Activated CD8-positive, alpha-beta T cell treated with anti-CD3 and anti-CD28 coated beads for 36 hours (primary cell): ENCODE measurements around the gene TMEM63B. TPM values are rescaled to one million over a fixed set of nuclear protein-coding genes. Genes with fewer than 3 reads are reported as not detected.
"Not testable (repeated sequence)": the region's sequence is repeated elsewhere in the genome, so short reads cannot be mapped to it uniquely, and the experiment has no call there.

Experiments used
- ATAC-seq: fragments of 200-7000 bp; cut with Tn5 transposase; one replicate; pipeline ENCODE4 v1.10.0; 2021; ENCODE audit warnings: mild to moderate bottlenecking, moderate library complexity
- CTCF ChIA-PET: fragments of 350-600 bp; sonication (Branson Sonifier 250); formaldehyde crosslinking; loops from one replicate; lab custom pipeline; 2021; ENCODE audit warnings: antibody characterized with exemption; lab: Charles Lee
- POLR2A ChIA-PET: fragments of 350-600 bp; sonication (Branson Sonifier 250); formaldehyde crosslinking; loops from one replicate; lab custom pipeline; 2021; ENCODE audit warnings: antibody characterized with exemption; lab: Charles Lee
- DNase-seq: peaks from one replicate; pipeline ENCODE4 v3.0.0-alpha.2; 2020
- H3K27ac Mint-ChIP-seq: one replicate; pipeline ENCODE4 v1.8.0; 2021; ENCODE audit warnings: mild to moderate bottlenecking, mixed read lengths
- H3K27me3 Mint-ChIP-seq: one replicate; pipeline ENCODE4 v1.8.0; 2021; ENCODE audit warnings: mixed read lengths
- H3K36me3 Mint-ChIP-seq: one replicate; pipeline ENCODE4 v1.8.0; 2021; ENCODE audit warnings: low read depth, mixed read lengths
- H3K4me1 Mint-ChIP-seq: one replicate; pipeline ENCODE4 v1.8.0; 2021; ENCODE audit warnings: low read depth, mixed read lengths
- H3K4me3 Mint-ChIP-seq: one replicate; pipeline ENCODE4 v1.8.0; 2021; ENCODE audit warnings: mild to moderate bottlenecking, moderate library complexity, mixed read lengths
- H3K9me3 Mint-ChIP-seq: one replicate; pipeline ENCODE4 v1.8.0; 2021; ENCODE audit warnings: mixed read lengths
- CTCF ChIP-seq: fragments of 200-600 bp; IDR thresholded peaks from one replicate; pipeline ENCODE4 v1.8.0; 2022; ENCODE audit warnings: antibody characterized with exemption, mild to moderate bottlenecking
- intact Hi-C: fragments of 100-400 bp; cut with micrococcal nuclease; formaldehyde crosslinking; loops from one replicate; pipeline ENCODE4 v1.10.0; 2022
- total RNA-seq, 2 experiments: library from RNA; stranded (reverse); gene quantifications; one replicate each; pipeline ENCODE4 v1.2.3, GENCODE V29; 2021

Gene TMEM63B
- total RNA-seq, 2 experiments from 2014 or later, result 9.1 to 12.9 TPM

DNA sequence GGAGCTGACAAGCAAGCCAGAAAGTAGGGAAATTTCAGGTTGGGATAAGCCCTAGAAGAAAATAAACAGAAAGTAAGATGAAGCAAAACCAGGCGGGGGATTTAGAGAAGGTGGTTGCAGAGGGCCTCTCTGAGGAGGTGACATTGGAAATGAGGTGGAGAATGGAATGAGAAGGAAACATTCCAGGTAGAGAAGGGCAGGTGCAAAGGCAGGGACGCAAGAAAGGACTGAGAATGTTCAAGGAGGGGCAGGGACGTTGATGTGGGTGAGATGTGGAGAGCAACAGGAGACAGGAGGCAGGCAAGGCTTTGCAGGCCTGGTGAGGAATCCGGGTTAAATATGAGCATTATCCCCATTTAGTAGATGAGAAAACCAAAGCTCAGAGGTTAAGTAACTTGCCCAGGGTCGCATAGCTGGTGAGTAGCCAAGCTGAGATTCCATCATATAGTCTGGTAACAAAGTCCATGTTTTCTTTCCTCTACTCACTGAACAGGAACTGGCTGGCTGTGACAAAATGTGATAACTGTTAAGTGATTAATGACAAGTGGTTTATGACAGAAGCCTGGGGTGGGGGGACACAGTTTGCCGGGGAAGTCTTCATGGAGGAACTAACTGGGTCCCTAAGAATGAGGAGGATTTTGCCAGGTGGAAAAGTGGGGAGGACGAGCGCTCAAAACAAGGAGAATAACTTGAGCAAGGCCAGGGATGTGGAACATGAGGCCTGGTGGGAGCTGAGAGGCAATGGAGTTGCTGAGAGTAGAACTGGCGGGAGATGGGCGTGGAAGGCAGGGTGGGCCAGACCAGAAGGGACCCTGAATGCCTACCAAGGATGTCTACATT lies 32.7 kb upstream of the TMEM63B start:
- no peaks in the 10 kb centered on the region for H3K27me3 Mint-ChIP-seq
- DNase-seq (no peak), ATAC-seq (no peak)
- H3K9me3 Mint-ChIP-seq, result no peaks in the 10 kb centered on the region
- ChIA-PET POLR2A (no interaction called here), CTCF (interaction anchor here (0.6 to 6.3 kb wide), 10 partner anchors 16 to 428 kb away, joined by 3 to 60 read pairs (median 4); no protein-coding TSS in a partner anchor)
- H3K4me3 Mint-ChIP-seq, result no peak overlapping the region
- intact Hi-C loops, result loop anchor here (5.0 kb wide), 1 partner anchor 243 kb away; no protein-coding TSS in a partner anchor
- H3K27ac Mint-ChIP-seq, result no peak overlapping the region
- no peaks in the 10 kb centered on the region for H3K4me1 Mint-ChIP-seq
- no peaks in the 10 kb centered on the region for H3K36me3 Mint-ChIP-seq
- no peak for TF ChIP-seq CTCF

DNA sequence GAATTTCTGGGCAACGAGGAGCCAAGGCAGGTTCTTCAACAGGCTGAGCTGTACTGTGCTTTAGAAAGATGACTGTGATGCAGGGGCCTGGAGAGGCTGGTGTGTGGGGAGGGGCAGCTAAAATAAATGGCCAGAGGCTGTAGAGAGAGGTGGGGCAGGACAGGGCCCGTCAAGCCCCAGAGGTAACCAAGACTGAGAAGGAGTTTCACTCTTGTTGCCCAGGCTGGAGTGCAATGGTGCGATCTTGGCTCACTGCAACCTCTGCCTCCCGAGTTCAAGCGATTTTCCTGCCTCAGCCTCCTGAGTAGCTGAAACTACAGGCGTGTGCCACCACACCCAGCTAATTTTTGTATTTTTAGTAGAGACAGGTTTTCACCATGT lies 32.1 kb upstream of the TMEM63B start:
- H3K27ac Mint-ChIP-seq, DNase-seq, H3K36me3 Mint-ChIP-seq, ATAC-seq, H3K4me1 Mint-ChIP-seq, H3K9me3 Mint-ChIP-seq, H3K4me3 Mint-ChIP-seq, H3K27me3 Mint-ChIP-seq: not testable (repeated sequence)
- ChIA-PET POLR2A (interaction anchor here (0.9 kb wide), 1 partner anchor 151 kb away, joined by 3 read pairs; the partner anchor contains the start of gene HSP90AB1), CTCF (interaction anchor here (0.6 to 6.3 kb wide), 11 partner anchors 13 to 429 kb away, joined by 3 to 60 read pairs (median 4); no protein-coding TSS in a partner anchor)
- intact Hi-C loops, result loop anchor here (5.0 kb wide), 1 partner anchor 242 kb away; no protein-coding TSS in a partner anchor

DNA sequence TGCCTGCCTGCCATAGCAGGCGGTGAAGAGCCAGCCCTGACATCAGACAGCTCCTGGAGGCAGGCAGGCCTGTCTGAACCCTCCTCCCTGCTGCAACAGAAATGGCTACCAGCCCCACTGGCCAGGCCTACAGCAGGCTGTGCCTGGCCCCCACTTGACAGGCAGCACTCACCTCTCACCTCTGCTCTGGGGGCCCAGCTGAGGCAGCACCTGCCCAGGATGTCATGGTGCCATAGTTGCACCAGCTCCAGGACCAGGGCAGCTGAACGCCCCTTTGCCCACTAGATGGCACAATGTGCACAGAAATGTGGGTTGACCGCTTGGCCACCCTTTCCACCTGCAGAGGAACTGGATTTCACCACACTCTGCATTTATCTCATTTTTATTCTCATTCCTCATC lies 30.7 kb upstream of the TMEM63B start:
- H3K9me3 Mint-ChIP-seq, result no peaks in the 10 kb centered on the region
- H3K4me1 Mint-ChIP-seq, result no peaks in the 10 kb centered on the region
- no peak overlapping the region for H3K4me3 Mint-ChIP-seq
- H3K27me3 Mint-ChIP-seq, result no peaks in the 10 kb centered on the region
- no peaks in the 10 kb centered on the region for H3K36me3 Mint-ChIP-seq
- peak; percentile 96 for ATAC-seq
- intact Hi-C loops, result loop anchor here (2.0 to 5.0 kb wide), 2 partner anchors 54 to 241 kb away; no protein-coding TSS in a partner anchor
- peak; percentile 71 for TF ChIP-seq CTCF
- POLR2A ChIA-PET, result no interaction called here
- no peak overlapping the region for H3K27ac Mint-ChIP-seq
- peak; percentile 86 for DNase-seq
- CTCF ChIA-PET, result interaction anchor here (0.6 to 6.3 kb wide), 33 partner anchors 10 to 393 kb away, joined by 3 to 60 read pairs (median 4); partner anchors contain the start of gene VEGFA

DNA sequence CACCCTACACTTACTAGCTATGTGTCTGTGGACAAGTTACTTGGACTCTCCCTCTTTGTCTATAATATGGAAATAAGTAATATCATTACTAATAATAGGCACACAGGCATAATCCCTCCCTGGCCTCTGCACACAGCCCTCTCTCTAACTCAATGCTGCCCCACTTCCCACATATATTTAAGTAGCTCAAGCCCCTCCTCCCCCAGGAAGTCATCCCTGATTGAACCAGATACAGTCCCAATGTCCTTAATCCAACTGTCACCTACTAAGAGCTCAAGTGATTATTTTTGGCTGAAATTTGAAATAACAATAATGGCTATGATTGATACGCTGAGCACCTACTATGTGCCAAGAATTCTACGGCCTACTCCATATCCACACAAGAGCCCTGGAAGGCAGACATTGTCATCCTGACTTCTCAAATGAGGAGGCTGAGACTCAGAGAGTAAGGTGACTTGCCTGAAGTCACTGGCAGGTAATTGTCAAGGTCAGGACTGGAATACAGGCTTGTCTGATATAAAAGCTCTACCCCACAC lies 29.5 kb upstream of the TMEM63B start:
- TF ChIP-seq CTCF, result no peak
- no peaks in the 10 kb centered on the region for H3K4me1 Mint-ChIP-seq
- no peaks in the 10 kb centered on the region for H3K27me3 Mint-ChIP-seq
- H3K27ac Mint-ChIP-seq, result no peak overlapping the region
- H3K9me3 Mint-ChIP-seq, result no peaks in the 10 kb centered on the region
- no peaks in the 10 kb centered on the region for H3K36me3 Mint-ChIP-seq
- ChIA-PET POLR2A (interaction anchor here (1.0 kb wide), 1 partner anchor 53 kb away, joined by 3 read pairs; no protein-coding TSS in a partner anchor), CTCF (interaction anchor here (1.0 to 6.3 kb wide), 15 partner anchors 13 to 171 kb away, joined by 3 to 60 read pairs (median 5); no protein-coding TSS in a partner anchor)
- DNase-seq (no peak), ATAC-seq (no peak)
- no peak overlapping the region for H3K4me3 Mint-ChIP-seq
- intact Hi-C loops, result loop anchor here (2.0 to 5.0 kb wide), 2 partner anchors 53 to 239 kb away; no protein-coding TSS in a partner anchor

DNA sequence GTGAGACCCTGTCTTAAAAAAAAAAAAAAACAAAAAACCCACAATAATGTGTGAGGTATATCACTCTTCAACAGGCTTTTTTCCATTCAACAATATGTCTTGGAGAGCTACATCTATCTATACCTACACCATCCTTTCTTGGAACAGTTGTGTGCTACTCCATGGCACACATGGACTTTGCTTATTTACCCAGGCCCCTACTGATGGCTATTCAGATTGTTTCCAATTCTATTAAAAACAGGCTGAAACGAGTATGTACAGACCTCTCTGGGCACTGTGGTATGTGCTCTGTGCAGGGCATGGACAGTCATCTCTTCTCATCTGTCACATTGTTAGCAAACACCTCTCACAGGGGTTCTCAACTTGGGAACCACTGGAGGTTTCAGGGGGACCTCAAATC lies 28.2 kb upstream of the TMEM63B start:
- ATAC-seq, result no peak
- POLR2A ChIA-PET, result no interaction called here

More for the DNA sequence above, 28.2 kb upstream of the TMEM63B start:
- H3K4me1 Mint-ChIP-seq, result no peaks in the 10 kb centered on the region
- H3K4me3 Mint-ChIP-seq, result no peak overlapping the region
- CTCF ChIA-PET, result interaction anchor here (1.1 to 6.3 kb wide), 11 partner anchors 9 to 213 kb away, joined by 3 to 60 read pairs (median 5); no protein-coding TSS in a partner anchor
- no peaks in the 10 kb centered on the region for H3K27me3 Mint-ChIP-seq
- no peak for TF ChIP-seq CTCF
- H3K36me3 Mint-ChIP-seq, result peaks cover 5% of the 10 kb centered on the region
- H3K27ac Mint-ChIP-seq, result no peak overlapping the region
- no peak for DNase-seq
- intact Hi-C loops, result loop anchor here (5.0 kb wide), 1 partner anchor 238 kb away; no protein-coding TSS in a partner anchor
- no peaks in the 10 kb centered on the region for H3K9me3 Mint-ChIP-seq
